ENCODE measurements around the gene HES1. TPM values are rescaled to one million over a fixed set of nuclear protein-coding genes. Genes with fewer than 3 reads are reported as not detected.

Gene HES1
- total RNA-seq, 3 donors from 2014 or later: 60.9 to 116 (median 99.0) TPM

DNA sequence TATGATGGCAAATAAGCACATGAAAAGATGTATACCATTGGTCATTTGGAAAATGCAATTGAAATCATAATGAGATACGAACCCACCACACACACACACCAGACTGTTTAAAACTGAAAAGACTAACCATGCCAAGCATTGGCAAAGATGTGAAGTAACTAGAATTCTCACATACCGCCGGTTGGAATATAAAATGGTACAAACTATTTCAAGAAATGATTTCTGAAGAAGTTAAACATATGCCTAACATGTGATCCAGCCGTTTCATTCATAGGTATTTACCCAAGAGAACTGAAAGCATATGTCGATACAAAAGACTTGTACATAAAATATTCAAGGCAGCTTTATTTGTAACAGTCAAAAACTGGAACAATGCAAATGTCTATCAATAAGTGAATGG lies 28.9 kb downstream of the HES1 start:
- intact Hi-C loops (cut with DNase I, micrococcal nuclease): no loop called here
- no peak for ATAC-seq
- no peak for DNase-seq
- TF ChIP-seq, protein P1, sequence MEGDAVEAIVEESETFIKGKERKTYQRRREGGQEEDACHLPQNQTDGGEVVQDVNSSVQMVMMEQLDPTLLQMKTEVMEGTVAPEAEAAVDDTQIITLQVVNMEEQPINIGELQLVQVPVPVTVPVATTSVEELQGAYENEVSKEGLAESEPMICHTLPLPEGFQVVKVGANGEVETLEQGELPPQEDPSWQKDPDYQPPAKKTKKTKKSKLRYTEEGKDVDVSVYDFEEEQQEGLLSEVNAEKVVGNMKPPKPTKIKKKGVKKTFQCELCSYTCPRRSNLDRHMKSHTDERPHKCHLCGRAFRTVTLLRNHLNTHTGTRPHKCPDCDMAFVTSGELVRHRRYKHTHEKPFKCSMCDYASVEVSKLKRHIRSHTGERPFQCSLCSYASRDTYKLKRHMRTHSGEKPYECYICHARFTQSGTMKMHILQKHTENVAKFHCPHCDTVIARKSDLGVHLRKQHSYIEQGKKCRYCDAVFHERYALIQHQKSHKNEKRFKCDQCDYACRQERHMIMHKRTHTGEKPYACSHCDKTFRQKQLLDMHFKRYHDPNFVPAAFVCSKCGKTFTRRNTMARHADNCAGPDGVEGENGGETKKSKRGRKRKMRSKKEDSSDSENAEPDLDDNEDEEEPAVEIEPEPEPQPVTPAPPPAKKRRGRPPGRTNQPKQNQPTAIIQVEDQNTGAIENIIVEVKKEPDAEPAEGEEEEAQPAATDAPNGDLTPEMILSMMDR (IDR thresholded peaks at IDR 0.05): no peak
- H3K4me3 ChIP-seq: no peak overlapping the region
- no peaks in the 10 kb centered on the region for H3K9me3 ChIP-seq
- H3K36me3 ChIP-seq (ENCODE audit: low read depth): no peaks in the 10 kb centered on the region
- peaks cover 13% of the 10 kb centered on the region for H3K4me1 ChIP-seq (ENCODE audit: low read depth)

DNA sequence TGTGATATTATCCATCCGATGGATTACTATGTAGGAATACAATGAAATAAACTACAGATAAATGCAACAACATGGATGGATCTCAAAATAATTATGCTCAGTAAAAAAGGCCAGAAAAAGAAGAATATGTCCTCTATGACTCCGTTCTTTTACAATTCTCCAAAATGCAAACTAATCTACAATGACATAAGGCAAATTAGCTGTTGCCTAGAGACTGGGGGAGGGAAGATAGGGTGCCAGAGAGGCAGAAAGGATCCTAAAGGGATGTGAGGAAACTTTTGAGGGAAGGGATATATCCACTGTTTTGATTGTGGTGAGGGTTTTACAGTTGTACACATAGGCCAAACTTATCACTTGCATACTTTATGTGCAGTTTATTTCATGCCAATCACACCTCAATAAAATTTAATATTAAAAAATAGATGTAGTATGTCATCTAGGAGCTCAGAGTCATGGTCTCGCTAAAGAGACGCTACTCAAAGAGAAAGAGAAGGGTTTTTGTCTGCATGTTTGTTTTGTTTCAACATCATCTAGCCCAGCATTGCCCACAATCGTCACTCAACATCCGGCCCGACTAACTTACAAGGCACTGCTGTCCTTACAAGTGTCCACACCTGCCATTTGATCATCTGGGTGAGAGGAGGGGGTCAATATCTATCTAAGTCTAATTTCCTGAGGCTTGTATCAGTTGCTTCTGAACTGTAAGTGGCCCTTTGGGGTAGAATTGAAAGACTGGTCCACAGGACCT lies 29.5 kb downstream of the HES1 start:
- TF ChIP-seq, protein P1 (IDR thresholded peaks at IDR 0.05): no peak
- Histone ChIP-seq H3K4me3 (no peak overlapping the region), H3K9me3 (no peaks in the 10 kb centered on the region), H3K4me1 (ENCODE audit: low read depth) (peaks cover 11% of the 10 kb centered on the region), H3K36me3 (ENCODE audit: low read depth) (no peaks in the 10 kb centered on the region)
- DNase-seq (no peak), ATAC-seq (no peak)
- intact Hi-C loops (cut with DNase I, micrococcal nuclease): no loop called here

DNA sequence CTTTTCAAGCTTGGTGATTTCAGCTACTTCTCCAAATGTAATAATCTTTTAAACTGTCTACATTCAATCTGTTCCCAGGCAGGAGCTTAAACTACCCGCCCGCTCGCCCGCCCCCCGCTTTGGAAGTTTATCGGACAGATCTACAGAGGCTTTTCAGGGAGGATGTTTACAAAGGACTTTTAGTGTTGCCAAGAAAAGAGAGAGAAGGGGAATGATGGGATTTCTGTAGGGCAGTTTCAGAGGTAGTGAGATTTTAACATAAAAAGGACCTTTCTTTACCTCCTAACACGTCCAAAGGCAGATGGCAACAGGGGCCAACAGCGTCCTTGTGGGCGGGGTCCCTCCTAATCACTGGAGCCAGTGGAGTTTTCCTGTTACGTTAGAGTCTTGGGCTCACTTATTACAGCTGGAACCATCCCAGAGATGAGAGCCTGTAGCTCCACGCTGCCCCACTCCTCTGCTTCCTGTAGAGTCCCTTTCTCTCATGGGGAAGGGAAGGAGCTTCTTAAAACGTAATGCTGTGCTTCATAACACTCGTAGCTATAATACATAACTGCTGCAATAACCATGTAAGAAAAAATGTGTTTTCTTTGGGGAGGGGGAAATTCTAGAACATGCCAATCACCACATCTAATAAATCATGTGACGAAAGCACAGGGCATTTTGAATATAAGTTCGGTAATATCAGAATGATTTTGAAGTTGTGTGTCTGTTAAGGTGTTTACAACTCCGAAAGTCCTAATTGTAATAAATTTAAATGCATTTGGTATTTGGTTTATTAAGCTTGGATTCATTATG lies 30.9 kb downstream of the HES1 start:
- intact Hi-C loops (cut with DNase I, micrococcal nuclease): no loop called here
- TF ChIP-seq, protein P1 (IDR thresholded peaks at IDR 0.05): no peak
- peaks cover 3% of the 10 kb centered on the region for H3K4me1 ChIP-seq (ENCODE audit: low read depth)
- H3K9me3 ChIP-seq: no peaks in the 10 kb centered on the region
- peak; percentile 47 for ATAC-seq
- DNase-seq: peak in 2 of 3 donors; percentile 35 to 44
- no peaks in the 10 kb centered on the region for H3K36me3 ChIP-seq (ENCODE audit: low read depth)
- H3K4me3 ChIP-seq: no peak overlapping the region

DNA sequence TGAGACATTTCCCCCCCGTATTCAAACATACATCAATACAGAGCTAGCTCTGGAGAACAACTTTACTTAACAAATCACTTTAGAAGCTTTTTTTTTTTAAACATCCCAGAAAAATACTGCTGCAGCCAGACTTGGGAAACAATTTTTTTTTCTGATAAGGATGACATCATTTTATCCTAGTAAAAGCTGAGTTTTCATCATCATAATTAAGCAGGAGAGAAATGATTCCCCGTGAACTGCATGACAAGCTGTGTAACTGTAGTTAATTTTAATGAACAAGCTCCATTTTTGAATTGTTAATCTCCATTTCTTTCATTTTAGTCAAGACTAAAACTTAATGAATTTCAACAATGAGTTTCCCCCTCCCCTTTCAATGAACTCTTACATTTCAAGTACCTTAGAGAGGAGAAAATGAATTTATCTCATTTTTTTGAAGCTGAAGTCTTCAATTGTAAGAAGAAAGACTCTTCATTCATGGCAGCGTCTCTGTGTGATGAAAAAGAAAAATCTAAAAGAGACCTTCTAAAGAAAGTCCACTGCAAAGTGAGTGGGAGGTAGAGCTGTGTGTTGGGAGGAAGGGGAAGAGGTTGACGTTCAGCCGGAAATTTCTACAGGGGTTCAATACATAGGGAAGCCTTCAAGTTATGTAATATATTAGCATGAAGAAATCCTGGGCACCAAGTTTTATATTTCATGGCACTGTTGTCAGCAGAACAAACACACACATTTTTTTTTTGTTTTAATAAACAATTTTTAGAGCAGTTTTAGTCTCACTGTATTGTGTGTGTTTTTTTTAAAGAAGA lies 31.7 kb downstream of the HES1 start:
- no peak for ATAC-seq

DNA sequence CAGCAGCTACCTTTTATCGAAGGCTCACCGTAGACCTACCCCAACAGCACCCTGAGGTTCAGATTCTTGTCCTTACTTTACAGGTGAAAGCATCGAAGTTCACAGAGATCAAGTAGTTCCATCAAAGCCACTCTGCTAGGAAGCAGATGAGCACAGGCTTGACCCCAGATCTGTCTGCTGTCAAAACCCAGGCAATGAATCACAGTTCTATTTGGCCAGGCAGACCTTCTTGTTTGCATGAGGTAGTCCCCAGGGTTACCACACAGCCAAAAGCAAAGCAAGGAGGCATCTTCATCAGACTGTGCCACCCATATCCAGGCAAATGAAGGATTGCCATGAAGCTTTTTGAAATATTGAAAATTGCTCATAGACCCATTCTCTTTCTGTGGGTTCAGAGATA lies 33.0 kb downstream of the HES1 start:
- TF ChIP-seq, protein P1 (IDR thresholded peaks at IDR 0.05): no peak
- Histone ChIP-seq H3K4me1 (ENCODE audit: low read depth) (no peaks in the 10 kb centered on the region), H3K4me3 (no peak overlapping the region), H3K36me3 (ENCODE audit: low read depth) (no peaks in the 10 kb centered on the region), H3K9me3 (no peaks in the 10 kb centered on the region)
- ATAC-seq (no peak), DNase-seq (no peak)
- intact Hi-C loops (cut with DNase I, micrococcal nuclease): no loop called here

More for the DNA sequence above, 31.7 kb downstream of the HES1 start:
- intact Hi-C loops (cut with DNase I, micrococcal nuclease): no loop called here
- Histone ChIP-seq H3K4me1 (ENCODE audit: low read depth) (peaks cover 3% of the 10 kb centered on the region), H3K4me3 (no peak overlapping the region), H3K9me3 (no peaks in the 10 kb centered on the region), H3K36me3 (ENCODE audit: low read depth) (no peaks in the 10 kb centered on the region)
- TF ChIP-seq, protein P1 (IDR thresholded peaks at IDR 0.05): no peak
- no peak for DNase-seq

Data from mucosa of descending colon (tissue), 3 donors.